Adrenal gland (tissue), 12 donors: ENCODE measurements around the gene NHLH1. TPM values are rescaled to one million over a fixed set of nuclear protein-coding genes. Genes with fewer than 3 reads are reported as not detected.

ENCODE experiments used
- DNase-seq, 7 donors: peaks; one replicate each; pipeline ENCODE4 v3.0.0-alpha.2; 2019 to 2020
- H3K27ac ChIP-seq, 5 donors: fragments of 200-600 bp; sonication (generic) in 4 of 5; 1 replicate in 3 of 5; 2 replicates in 2 of 5; pipeline versions ENCODE4 v1.5.1 to v1.8.0; 2016 to 2020; ENCODE audit warnings: mild to moderate bottlenecking in 1 of 5
- H3K27me3 ChIP-seq: fragments of 200-600 bp; 2 replicates; pipeline ENCODE4 v1.8.0; 2021
- H3K36me3 ChIP-seq, 2 donors: fragments of 200-600 bp; replicated peaks in 1 of 2; 1 replicate in 1 of 2; 2 replicates in 1 of 2; pipeline versions ENCODE4 v1.5.1 to v1.8.0; 2018 to 2022
- H3K4me1 ChIP-seq, 2 donors: fragments of 200-600 bp; replicated peaks in 1 of 2; 1 replicate in 1 of 2; 2 replicates in 1 of 2; pipeline versions ENCODE4 v1.5.1 to v1.8.0; 2018 to 2021
- H3K4me3 ChIP-seq, 4 donors: fragments of 200-600 bp; sonication (generic) in 3 of 4; one replicate each; pipeline ENCODE4 v1.5.1; 2016 to 2018
- H3K9me3 ChIP-seq, 3 donors: fragments of 200-600 bp; sonication (generic) in 1 of 3; replicated peaks in 1 of 3; 1 replicate in 2 of 3; 2 replicates in 1 of 3; pipeline versions ENCODE4 v1.5.1 to v1.8.0; 2016 to 2021
- CTCF ChIP-seq, 6 experiments: fragments of 450-650 bp in 4 of 6; fragments of 200-600 bp in 2 of 6; sonication (generic) in 1 of 6; IDR thresholded peaks; 1 replicate in 5 of 6; 2 replicates in 1 of 6; pipeline versions ENCODE4 v1.5.1 to v1.8.0; 2016 to 2021; ENCODE audit warnings: antibody characterized with exemption in 6 of 6, mild to moderate bottlenecking in 2 of 6, moderate library complexity in 1 of 6
- POLR2A ChIP-seq, 2 donors: fragments of 450-650 bp; IDR thresholded peaks; one replicate each; pipeline ENCODE4 v1.6.1; 2017; ENCODE audit warnings: antibody characterized with exemption in 2 of 2, mild to moderate bottlenecking in 2 of 2, moderate library complexity in 1 of 2
- WGBS, 4 donors: extraction: QIAGEN DNeasy Blood & Tissue Kit in 2 of 4; methylation state at CpG; one replicate each; pipeline versions ENCODE4 v1.1.5 to v1.1.7; 2013 to 2017; 5-methylcytosine and 5-hydroxymethylcytosine counted together
- intact Hi-C, 2 donors: fragments of 100-400 bp; cut with DNase I; formaldehyde crosslinking; loops; one replicate each; pipeline versions ENCODE4 v1.14.1 to v1.15.0; 2022 to 2023
- polyA plus RNA-seq, 3 donors: library from polyadenylated mRNA; stranded (reverse); fragments of 200-250 nt in 2 of 3; fragments of 350-450 nt in 1 of 3; fragmentation: Illumina TruSeq in 1 of 3; extraction: RNeasy Lipid Tissue Mini Kit (QIAGEN cat#74804) in 1 of 3; gene quantifications; one replicate each; pipeline ENCODE4 v1.2.3, GENCODE V29; 2013 to 2014
- total RNA-seq, 9 donors: library from RNA; depleted of rRNA in 4 of 9; stranded (reverse); fragments of >200 nt in 4 of 9; fragments of 120-200 nt in 1 of 9; fragmentation: NEBNext Ultra II Directional in 1 of 9; extraction: Animal tissue kit (Norgen Biotek cat#: 25700) in 1 of 9; gene quantifications; one replicate each; pipeline versions ENCODE4 v1.1.0 to v1.2.4, GENCODE V29; 2013 to 2023
- donor health status: healthy with polysubstance abuse.
- donor health status: Bipolar disorder and iron deficiency.
- donor health status: DM: yes; HTN: yes; CAD: no.
- donor health status: DM: no; HTN: no; CAD: no.
- donor health status: DM: no; HTN: no; CAD: no.
- donor health status: DM: yes; HTN: yes; CAD: no.

Gene NHLH1
- total and polyA plus RNA-seq, 12 donors = 0.16 to 0.46 (median 0.24) TPM; not detected in 7

GRCh38 chr1:160361814-160362167 is 5.1 kb upstream of the NHLH1 start:
- Histone ChIP-seq H3K27ac (no peak overlapping the region), H3K9me3 (no peaks in the 10 kb centered on the region), H3K4me3 (no peak overlapping the region), H3K36me3 (peaks cover 0 to 21% of the 10 kb centered on the region in 2 donors), H3K4me1 (no peaks in the 10 kb centered on the region), H3K27me3 (no peaks in the 10 kb centered on the region)
- TF ChIP-seq CTCF (IDR thresholded peaks at IDR 0.05) (no peak), POLR2A (IDR thresholded peaks at IDR 0.05) (no peak)
- no peak for DNase-seq
- 75 to 95% (median 85%) methylated on average over 4 of the region's 4 CpGs for WGBS, 4 donors
- intact Hi-C loops = no loop called here

DNA sequence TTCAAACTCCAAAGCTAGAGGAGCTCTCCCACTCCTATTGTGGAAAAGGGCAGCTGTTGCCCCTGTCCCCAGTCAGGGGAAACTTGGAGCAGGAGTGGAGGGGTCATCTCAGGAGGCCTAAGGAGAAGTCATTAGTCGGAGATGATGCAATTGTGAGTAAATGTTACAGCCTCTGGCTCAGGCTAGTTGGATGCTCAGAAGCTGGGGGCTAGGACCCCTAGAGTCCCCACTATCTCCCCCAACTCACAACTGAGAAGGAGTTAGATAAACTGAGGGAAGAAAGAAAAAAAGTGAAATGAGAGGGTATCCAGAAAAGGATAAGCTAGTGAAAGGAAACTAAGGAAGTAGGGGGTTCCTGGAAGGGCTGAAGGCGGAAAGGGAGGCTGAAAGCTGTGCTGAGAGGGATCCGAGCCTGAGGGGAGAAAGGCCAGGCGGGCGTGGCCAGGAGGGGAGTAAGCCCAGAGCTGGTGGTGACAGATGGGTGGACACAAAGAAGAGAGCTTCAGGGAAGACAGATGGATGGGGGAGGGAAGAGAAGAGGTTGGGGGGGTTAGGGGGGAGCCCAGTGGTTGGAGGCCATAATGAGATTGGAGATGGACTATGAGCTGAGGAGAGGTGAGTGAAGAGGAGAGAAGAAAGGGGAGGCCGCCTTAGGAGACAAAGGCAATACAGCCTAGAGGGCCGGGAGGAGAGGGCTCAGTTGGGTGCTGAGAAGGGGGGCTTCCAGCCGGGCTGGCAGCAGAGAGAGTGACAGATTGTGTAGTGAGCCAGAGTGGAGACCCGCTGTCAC is 4.5 kb upstream of the NHLH1 start:
- Histone ChIP-seq H3K36me3 (peaks cover 0 to 15% of the 10 kb centered on the region in 2 donors), H3K27me3 (no peaks in the 10 kb centered on the region), H3K4me3 (no peak overlapping the region), H3K4me1 (no peaks in the 10 kb centered on the region), H3K27ac (no peak overlapping the region), H3K9me3 (no peaks in the 10 kb centered on the region)
- no peak for TF ChIP-seq CTCF (IDR thresholded peaks at IDR 0.05)
- TF ChIP-seq POLR2A (IDR thresholded peaks at IDR 0.05) = no peak
- 74 to 79% (median 77%) methylated on average over 9 of the region's 9 CpGs for WGBS, 4 donors
- DNase-seq = no peak
- intact Hi-C loops = no loop called here

GRCh38 chr1:160363010-160363409 is 3.9 kb upstream of the NHLH1 start:
- DNase-seq = no peak
- intact Hi-C loops = no loop called here
- H3K36me3 ChIP-seq = peaks cover 0 to 9% of the 10 kb centered on the region in 2 donors
- no peak overlapping the region for H3K4me3 ChIP-seq
- no peaks in the 10 kb centered on the region for H3K9me3 ChIP-seq
- H3K4me1 ChIP-seq = no peaks in the 10 kb centered on the region
- no peak overlapping the region for H3K27ac ChIP-seq
- 29 to 54% (median 48%) methylated on average over 5 of the region's 5 CpGs for WGBS, 4 donors
- no peaks in the 10 kb centered on the region for H3K27me3 ChIP-seq
- TF ChIP-seq CTCF (IDR thresholded peaks at IDR 0.05) = no peak
- no peak for TF ChIP-seq POLR2A (IDR thresholded peaks at IDR 0.05)

DNA sequence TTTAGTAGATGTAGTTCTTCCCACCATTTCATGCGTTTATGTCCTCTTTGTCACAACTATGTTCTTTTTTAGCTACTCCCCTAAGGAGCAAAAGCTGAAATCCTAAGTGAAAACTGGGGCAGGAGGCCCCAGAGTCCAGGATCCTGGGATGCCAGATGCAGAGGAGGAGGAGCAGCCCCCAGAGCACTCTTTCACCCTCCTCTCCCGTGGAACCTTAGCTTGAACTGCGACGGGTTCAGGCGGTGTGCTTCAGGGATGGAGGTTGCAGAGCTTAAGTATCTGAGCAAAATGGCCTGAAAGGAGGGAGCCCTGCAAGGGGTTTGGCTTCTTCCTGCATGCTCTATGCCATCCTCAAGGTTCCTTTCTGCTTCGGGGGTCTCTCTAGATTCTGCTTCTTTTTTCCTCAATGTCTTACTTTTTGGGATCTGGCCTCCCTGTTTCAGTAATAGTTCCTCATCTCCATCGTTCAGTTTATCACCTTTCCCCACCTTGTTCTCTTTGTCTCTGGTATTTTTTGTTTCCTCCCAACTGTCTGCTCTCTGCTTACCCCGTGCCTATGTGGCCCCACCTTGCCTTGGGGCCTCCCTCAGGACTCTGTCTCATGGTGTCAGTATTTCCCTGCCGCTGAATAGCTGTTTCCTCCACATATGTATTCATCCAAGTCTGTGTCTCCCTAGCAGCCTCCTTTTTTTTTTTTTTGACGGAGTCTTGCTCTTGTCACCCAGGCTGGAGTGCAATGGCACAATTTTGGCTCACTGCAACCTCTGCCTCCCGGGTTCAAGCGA is 2.7 kb upstream of the NHLH1 start:
- no peaks in the 10 kb centered on the region for H3K9me3 ChIP-seq
- no peak overlapping the region for H3K4me3 ChIP-seq
- no peaks in the 10 kb centered on the region for H3K4me1 ChIP-seq
- no peak for DNase-seq
- H3K36me3 ChIP-seq = no peaks in the 10 kb centered on the region
- TF ChIP-seq CTCF (IDR thresholded peaks at IDR 0.05) = no peak
- TF ChIP-seq POLR2A (IDR thresholded peaks at IDR 0.05) = no peak
- H3K27ac ChIP-seq = no peak overlapping the region
- 74 to 79% (median 78%) methylated on average over 12 of the region's 12 CpGs for WGBS, 4 donors
- H3K27me3 ChIP-seq = no peaks in the 10 kb centered on the region
- intact Hi-C loops = no loop called here
